Kidney capillary endothelial cell (primary cell): ENCODE results near the gene PIK3IP1.
A peak's percentile ranks its signal among the peaks of the same experiment; 100 is the strongest.
"Not testable (repeated sequence)": the region's sequence is repeated elsewhere in the genome, so short reads cannot be mapped to it uniquely, and the experiment has no call there.

Experiments
- DNase-seq: peaks from one replicate; pipeline ENCODE4 v3.0.0-alpha.2; 2018; ENCODE audit warnings: low spot score

PIK3IP1 gene

GRCh38 chr22:31292236-31292989 lies at the start of gene PIK3IP1:
PIK3IP1 (minus strand) TSS chr22:31292488; CDS start chr22:31292344, 144 bp downstream.
- DNase-seq = peak; percentile 71

DNA sequence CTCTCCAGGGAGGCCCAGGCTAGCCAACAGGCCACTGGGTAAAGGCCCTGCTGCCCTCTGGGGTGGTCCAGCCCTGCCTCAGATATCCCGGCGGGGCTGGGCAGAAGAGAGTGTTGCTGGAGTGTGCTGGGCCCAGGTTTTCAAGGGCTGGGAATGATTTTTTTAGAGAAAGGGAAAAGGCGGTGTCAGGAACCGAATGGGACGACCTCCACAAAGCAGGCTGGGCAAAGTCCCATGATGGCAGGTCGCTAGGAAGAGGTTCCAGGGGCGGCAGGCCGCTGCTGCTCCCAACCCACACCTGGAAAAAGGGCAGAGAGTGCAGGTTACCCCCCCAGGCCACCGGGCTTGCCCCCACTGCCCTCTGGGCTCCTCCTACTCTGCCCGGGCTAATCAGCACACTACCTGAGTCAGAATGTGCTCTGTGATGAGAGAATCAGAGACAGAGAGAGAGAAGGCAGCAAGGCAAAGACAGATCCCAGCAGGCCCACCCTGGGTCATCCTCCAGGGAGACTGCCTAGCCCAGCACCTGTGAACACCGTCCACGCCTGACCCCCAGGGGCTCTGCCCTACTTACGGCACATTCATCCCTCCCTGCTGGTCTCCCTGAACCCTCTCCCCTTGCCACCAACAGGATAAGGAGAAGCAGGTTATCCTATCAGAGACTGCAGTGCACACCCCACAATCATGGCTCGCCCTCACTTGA lies 49.2 kb upstream of the PIK3IP1 start:
- no peak for DNase-seq

DNA sequence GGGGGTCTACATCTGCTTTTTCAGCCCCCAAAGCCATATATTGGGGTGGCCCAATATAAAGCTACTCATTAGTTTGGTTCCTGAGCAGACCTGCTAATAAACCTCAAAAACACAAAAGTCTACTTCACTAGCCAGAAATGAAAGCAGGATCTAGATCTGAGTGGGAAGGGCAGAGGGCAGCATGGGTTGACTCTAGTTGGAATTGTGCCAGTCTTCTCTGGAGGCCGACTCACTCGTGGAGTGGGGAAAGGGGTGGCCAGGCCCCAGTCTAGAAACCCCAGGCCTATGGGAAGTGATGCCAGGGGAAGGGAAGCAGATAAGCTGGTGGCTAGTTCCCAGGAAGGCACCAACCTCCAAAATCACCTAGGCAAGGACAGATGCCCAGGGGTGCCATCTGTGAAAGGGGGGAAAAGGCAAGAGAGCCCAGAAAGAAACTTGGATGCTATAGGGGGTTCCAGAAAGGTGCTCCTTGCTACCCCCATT lies 48.5 kb upstream of the PIK3IP1 start:
- no peak for DNase-seq

DNA sequence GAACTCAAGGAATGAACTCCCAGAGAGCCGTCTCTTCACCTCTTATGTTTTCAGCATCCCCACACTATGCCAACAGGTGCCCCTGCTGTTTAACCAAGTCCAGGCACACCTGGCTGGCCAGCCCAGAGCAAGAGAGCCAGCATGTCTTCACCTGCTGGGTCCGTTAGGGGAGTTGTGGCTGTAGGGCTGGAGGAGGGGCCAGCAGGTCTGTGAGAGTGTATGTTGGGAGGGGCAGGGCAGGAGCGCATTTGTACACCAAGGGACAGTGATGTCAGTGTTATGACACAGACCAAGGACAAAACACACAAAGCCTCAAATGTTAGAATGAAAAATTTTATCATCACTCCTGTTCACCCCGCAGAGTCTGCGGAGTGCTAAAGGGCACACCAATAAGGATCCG lies 48.1 kb upstream of the PIK3IP1 start:
- DNase-seq = no peak

DNA sequence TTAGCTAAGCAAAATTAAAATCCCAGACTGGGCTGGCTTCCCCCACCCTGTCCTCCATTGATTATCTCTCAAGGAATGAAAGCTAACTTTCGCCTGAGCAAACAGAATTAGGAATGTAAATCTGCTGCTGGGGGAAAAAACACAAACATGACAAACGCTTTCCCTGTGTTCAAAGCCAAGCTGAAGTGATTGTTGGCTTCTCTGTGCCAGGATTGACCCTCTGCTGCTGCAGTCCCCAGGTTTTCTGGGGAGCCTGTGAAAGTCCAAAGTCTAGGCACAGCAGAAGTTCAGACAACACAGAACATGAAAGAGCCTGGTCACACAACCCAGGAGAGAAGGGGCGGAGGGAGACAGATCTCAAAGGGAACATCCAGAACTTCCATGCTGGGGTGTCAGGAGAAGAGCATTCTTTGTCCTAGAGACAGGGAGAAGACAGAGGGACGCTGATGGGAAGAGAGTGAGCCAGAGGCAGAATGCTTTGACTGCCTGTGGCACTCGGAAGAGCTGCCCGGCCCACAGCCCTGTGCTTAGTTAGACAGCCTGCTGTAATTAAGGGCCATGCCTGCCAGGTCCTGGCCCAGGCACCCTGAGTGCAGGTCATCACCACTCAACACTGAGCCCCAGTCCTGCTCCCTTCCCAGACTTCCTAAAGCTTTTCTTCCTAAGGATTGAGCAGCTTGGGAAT lies 47.0 kb upstream of the PIK3IP1 start:
- DNase-seq = no peak

DNA sequence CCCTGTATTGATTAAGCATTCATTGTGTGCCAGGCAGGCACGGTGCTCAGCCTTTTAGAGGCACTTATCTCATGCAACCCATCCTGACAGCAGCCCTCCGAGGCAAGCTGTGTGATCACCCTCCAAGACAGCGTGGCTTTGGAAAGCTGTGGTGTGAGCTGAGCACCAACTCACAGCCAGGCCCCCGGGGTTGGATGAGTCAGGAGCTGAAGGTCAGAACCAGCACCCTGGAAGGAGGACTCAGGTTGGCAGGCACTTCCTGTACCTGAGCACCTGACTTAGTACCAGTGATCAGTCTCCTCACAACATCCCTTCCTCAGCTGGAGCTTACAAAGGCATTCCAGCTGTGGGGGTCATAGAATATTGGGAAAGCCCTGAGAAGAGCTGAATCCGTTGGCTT lies 44.9 kb upstream of the PIK3IP1 start:
- DNase-seq = no peak

DNA sequence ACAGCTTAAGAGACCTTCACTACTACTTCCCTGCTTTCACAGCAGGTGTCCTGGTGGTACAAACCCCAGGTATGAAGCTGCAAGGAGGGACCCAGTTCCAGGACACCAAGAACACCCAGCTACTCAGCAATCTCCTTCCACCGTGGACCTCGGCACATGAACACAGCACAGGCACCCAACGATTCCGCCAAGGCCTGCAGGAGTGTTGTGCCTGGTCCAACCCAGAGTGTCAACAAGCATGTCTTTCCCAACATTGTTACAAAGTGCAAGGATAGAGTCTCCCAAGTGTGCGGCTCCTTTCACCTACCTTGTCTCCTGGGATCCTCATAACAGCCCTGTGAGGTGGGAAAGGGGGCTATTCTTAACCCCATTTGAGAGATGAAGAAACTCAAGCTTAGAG lies 42.0 kb upstream of the PIK3IP1 start:
- DNase-seq = no peak

DNA sequence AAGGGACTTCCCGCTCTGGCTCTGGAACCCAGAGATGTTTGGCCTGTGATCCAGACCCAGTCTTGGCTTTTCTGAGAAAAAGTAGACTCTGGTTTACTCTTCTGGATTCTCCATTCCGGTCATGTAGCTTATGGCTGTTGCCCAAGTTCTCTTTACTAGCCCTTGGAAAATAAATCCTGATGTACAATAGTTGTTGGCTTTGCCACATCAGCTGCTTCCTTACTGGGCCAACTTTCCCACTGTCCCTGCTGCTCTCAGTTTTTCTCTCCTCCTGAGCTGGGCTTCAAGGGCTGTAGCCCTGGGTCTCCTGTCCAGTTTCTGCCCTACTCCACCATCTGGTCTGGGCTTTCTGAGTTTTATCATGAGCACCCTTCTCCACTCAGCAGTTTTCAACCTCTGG lies 41.4 kb upstream of the PIK3IP1 start:
- DNase-seq = no peak

DNA sequence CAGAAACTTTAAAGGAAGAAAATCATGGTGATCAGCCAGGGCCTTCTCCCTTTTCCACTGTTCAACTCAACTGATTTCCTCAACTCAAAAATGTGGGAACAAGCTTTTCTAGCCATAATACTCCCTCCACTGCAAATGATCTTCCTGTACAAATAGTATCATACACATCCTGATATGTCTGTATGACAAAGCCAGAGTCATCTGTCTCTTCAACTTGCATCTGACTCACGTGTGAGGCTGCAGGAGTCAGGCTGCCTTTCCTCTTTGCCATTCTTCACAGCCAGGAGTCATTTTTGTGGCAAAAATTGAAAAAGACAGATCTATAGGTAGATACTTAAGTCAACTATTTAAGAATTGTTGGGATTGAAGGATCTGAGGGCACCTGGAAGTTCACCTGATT lies 40.6 kb upstream of the PIK3IP1 start:
- DNase-seq = peak; percentile 59

GRCh38 chr22:31332010-31332409 lies 39.7 kb upstream of the PIK3IP1 start:
- no peak for DNase-seq

GRCh38 chr22:31329453-31330215 lies 37.3 kb upstream of the PIK3IP1 start:
- DNase-seq = no peak

- DNase-seq = no peak
These were observed 36.7 kb upstream of the PIK3IP1 start for GRCh38 chr22:31329029-31329428.

- DNase-seq = no peak
These were observed 36.3 kb upstream of the PIK3IP1 start for GRCh38 chr22:31328544-31328960.

GRCh38 chr22:31327806-31328543 lies 35.7 kb upstream of the PIK3IP1 start:
- no peak for DNase-seq

- no peak for DNase-seq
These were observed 34.6 kb upstream of the PIK3IP1 start for GRCh38 chr22:31326877-31327276.

DNA sequence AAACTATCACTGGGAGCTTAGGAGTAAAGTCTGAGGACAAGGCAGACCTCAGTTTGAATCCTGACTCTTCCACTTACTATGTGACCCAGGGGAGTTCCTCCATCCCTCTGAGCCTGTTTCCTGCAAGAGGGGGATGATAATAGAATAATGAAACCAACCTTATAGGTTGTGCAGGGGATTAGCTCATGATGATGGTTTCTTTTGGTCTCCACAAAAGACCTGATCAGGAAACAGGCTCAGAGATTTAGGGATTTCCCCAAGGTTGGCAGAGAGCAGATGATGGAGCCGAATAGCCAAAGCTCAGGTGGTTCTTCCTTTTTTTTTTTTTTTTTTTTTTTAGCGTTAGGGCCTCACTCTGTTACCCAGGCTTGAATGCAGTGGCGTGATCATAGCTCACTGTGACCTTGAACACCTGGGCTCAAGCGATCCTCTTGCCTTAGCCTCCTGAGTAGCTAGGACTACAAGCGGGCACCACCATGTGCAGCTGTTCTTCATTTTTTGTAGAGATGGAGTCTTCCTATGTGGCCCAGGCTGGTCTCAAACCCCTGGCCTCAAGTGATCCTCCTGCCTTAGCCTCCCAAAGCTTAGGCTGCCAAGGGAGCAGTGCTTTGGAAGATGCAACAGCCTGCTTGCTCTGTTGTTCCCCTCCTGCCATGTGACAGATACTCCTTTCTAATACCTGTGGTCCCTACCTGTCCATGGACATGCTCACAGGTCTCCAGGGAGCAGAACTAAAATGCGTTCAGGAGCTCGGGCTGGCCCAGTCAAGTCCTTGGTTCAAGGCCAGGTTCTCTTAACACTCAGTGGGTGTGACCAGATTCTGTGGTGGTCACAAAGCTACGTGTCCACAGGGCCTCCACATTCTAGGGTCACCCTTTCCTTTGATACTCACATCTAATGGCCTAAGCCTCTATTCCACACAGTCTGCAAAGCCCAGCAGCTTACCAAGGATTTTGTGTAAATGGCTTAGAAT lies 31.6 kb upstream of the PIK3IP1 start:
- no peak for DNase-seq

- no peak for DNase-seq
These were observed 29.1 kb upstream of the PIK3IP1 start for GRCh38 chr22:31321421-31321820.

DNA sequence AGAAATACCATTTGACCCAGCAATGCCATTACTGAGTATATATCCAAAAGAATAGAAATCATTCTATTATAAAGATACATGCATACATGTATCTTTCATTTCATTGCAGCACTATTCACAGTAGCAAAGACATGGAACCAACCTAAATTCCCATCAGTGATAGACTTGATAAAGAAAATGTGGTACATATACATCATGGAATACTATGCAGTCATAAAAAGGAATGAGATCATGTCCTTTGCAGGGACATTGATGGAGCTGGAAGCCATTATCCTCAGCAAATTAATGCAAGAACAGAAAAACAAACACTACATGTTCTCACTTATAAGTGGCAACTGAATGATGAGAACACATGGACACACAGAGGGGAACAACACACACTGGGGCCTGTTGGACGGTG lies 21.9 kb upstream of the PIK3IP1 start:
- not testable (repeated sequence) for DNase-seq

DNA sequence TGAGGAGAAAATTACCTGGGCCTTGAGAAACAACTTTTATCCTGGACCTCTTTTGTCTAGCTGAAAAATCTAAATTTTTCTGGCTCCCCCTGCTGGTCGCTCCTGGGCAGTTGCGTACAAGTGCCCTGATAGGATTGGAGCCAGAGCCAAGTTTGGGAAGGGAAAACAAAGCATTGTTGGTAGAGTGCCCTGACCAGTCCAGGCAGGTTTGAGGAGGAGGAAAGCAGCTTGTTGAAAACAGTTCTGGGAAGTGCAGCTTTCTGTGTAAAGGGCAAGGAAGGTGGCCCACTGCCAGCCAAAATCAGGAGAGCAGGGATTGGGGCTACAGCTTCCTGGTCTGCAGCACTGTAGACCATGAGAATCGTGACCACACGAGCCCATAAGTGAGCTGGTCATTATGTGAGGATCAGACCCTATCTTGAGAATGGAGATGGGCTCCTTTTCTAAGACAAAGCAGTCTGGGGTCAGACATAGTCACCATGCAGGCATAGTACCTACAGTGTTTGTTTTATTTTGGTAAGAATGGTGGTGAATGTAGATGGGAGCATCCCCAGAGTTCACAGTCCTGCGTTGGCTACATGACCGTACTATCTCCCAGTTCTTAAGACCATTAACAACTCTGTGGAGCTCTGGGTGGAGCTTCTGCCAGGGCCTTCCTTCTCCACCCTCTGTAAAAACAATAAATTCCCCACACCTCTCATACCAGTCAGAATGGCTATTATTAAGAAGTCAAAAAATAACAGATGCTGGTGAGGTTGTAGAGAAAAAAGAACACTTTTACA lies 21.3 kb upstream of the PIK3IP1 start:
- DNase-seq = peak; percentile 40
